ENCODE measurements around the gene PLA2G6. TPM values are rescaled to one million over a fixed set of nuclear protein-coding genes. Genes with fewer than 3 reads are reported as not detected.

Gene PLA2G6
- total and polyA plus RNA-seq, 2 of the 8 experiments (the other 6 are each of a cell fraction or from before 2014, with no cell fraction given) = 13.2 to 21.0 TPM

DNA sequence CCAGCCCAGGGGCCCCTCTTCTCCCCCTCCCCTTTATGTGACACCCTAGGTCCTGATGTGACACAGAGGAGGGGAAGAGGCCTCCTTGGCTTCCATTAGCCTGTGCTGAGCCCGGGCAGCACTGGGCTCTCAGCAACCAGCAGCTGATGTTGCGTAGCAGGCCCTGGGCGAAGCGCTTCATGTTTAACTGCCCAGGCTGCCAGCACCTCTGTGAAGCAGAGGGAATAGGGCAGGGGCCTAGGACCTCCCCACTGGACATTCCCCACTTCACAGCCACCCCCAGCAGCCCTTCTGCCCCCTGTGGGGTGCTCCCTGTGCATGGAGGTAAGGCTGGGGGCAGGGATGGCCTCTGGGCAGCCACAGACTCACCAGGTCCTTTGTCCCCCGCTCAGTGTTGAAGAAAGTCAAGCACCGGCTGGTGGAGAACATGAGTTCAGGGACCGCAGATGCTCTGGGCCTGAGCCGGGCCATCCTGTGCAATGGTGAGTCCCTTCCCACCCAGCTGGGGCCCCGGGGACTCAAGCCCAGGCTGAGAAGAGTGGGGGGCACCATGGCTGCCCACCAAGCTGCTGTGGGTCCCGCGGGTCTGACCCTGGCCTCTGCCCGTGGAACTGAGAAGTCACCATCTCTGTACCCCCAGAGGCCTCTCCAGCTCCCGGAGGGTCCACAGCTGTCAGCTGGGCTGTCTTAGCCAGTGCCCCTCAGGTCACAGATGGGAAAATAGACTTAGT, 112.8 kb downstream of the PLA2G6 start (continued):
- TF ChIP-seq TAF7 (optimal IDR thresholded peaks at IDR 0.05; ENCODE audit: borderline replicate concordance, low read depth, low read length) (no peak), SRF (IDR thresholded peaks at IDR 0.05; ENCODE audit: low read depth, low read length) (no peak), TCF12 (IDR thresholded peaks at IDR 0.05; ENCODE audit: low read depth, low read length) (no peak)
- TF ChIP-seq, protein P1, sequence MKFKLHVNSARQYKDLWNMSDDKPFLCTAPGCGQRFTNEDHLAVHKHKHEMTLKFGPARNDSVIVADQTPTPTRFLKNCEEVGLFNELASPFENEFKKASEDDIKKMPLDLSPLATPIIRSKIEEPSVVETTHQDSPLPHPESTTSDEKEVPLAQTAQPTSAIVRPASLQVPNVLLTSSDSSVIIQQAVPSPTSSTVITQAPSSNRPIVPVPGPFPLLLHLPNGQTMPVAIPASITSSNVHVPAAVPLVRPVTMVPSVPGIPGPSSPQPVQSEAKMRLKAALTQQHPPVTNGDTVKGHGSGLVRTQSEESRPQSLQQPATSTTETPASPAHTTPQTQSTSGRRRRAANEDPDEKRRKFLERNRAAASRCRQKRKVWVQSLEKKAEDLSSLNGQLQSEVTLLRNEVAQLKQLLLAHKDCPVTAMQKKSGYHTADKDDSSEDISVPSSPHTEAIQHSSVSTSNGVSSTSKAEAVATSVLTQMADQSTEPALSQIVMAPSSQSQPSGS (IDR thresholded peaks at IDR 0.05; ENCODE audit: low read length) = no peak
